ENCODE data around the gene MEGF10.

Gene MEGF10

GRCh38 chr5:127375544-127376091 is 85.0 kb downstream of the MEGF10 start:
- DNase-seq = no peak

DNA sequence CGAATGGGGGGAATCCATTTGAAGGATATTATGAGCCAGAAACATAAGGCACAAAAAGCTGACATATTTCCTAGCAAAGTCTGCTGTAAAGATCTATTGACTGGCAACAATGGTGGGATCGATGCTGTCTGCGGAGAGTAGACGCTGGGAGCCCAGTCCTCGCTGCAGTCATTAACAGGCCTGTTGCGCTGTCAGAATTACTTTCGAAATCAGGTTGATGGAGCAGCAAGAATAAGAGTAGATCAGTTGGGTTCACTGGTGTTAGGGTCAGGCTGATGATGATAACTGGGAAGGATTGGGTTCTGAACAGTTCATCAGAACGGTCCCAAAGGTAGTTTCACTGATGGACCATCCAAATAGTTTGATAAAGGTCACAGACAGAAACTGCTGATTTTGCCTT is 87.1 kb downstream of the MEGF10 start:
- DNase-seq = no peak

- DNase-seq = no peak
Measured at GRCh38 chr5:127385936-127386335, 95.3 kb downstream of the MEGF10 start.

DNA sequence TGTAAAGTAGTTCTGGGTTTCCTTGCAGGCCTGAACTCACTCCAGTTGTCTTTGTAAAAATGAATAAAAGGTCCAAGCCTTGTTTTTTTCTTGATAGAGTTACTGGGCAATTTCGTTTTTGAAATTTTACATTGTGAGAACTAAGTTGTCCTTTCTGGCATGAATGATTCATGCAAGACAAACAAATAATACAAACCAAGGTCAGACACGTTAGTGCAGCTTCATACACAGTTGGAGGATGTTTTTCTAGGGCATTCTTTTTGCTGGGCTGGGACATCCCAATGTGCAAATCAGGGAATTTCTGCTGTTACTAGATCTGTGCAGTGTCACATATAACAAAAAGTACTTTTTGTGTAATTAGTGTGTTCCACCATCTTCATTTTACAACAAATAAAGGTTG is 96.0 kb downstream of the MEGF10 start:
- DNase-seq = no peak

DNA sequence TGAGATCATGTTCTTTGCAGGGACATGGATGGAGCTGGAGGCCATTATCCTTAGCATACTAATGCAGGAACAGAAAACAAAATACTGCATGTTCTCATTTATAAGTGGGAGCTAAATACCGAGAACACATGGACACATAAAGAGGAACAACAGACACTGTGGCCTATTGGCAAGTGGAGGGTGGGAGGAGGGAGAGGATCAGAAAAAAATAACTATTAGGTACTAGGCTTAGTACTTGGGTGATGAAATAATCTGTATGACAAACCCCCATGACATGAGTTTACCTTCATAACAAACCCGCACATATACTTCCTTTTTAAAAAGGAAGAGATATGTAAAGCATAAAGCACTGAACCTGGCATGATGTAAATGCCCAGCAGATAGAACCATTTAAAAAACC is 99.0 kb downstream of the MEGF10 start:
- no peak for DNase-seq

DNA sequence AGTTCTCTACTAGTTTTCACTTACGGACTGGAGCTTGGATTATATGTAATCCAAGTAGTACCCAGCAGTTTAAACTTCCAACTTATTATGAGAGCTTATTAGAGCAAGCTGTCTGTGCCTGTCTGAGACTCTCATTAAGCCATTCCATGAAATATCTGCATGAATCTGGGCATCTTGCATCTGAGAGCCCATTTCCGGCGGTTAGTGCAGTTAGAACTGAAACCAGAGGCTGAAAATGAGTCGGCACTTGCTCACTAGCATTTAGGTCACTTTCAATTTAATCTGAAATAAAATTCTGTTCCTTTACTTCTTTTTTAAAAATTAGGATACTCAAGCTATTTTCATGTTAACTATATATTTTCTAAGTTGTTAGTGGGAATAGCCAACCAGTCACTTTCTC is 102.2 kb downstream of the MEGF10 start:
- no peak for DNase-seq

DNA sequence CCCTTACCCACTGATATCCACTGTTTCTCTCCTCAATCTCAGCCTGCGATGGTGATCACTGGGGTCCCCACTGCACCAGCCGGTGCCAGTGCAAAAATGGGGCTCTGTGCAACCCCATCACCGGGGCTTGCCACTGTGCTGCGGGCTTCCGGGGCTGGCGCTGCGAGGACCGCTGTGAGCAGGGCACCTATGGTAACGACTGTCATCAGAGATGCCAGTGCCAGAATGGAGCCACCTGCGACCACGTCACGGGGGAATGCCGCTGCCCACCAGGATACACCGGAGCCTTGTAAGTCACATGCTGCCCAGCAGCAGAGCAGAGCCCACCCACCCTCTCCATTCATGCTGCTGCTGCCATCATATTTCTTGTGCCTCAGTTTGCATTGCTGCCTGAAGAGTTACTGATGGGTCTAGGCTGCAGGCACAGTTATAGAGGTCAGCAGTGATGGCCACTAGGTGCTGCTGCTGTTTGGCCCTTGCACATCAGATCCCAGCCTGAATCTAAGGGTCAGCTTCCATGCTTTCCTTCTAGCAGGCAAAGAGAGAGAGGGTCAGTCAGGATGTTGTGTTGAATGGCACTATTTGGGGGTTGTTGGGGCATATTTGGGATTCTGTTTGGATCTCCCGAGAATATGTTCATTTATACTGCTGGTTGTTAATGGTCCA is 106.0 kb downstream of the MEGF10 start:
- no peak for DNase-seq

DNA sequence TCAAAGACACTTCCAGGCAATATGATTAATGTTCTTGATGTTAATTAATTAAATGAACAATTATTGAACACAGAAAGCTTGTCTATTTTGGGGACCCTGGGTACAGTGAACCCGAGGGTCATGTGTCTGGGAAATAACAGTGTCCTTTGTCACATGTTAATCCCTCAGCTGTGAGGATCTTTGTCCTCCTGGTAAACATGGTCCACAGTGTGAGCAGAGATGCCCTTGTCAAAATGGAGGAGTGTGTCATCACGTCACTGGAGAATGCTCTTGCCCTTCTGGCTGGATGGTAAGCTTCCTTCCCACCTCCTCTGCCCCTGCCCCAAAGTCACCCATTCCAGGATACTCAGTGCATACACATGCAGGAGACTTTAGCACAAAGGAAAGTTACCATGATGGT is 107.9 kb downstream of the MEGF10 start:
- no peak for DNase-seq

GRCh38 chr5:127399068-127399467 is 108.5 kb downstream of the MEGF10 start:
- no peak for DNase-seq

GRCh38 chr5:127400539-127400938 is 109.9 kb downstream of the MEGF10 start:
- DNase-seq = no peak

DNA sequence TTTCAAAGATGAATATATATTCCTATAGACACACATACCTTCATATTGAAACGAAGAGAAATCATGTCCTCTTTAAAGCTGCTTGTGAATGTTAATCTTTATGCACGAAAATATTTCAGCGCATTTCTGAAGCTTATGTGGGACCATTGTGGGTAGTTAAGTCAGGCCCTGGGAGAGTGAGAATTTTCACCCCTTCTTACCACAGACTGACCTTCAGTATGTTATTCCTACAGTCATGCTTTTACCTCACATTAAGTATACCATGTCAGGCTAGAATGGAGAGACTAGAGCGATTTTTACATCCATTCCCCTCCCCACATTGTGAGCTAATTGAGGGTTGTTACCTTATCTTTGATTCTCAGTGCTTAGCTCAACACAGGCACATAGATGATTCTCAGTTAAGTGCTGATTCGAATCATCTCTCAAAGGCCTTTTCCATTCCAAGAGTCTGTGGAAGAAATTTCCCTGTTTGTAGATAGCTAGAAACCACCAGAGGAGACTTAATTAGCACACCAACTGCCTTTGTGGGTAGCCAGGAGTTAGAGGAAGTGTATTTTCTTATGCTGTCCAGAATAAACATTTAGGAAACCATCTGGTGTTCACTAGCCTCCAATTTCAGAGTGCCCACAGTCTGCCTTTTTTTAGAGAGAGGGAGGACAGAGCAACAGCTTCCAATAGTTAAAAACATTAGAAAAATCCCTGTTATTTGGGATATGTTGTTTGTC is 110.5 kb downstream of the MEGF10 start:
- DNase-seq = no peak

- no peak for DNase-seq
Measured at GRCh38 chr5:127402361-127402760, 111.8 kb downstream of the MEGF10 start.

DNA sequence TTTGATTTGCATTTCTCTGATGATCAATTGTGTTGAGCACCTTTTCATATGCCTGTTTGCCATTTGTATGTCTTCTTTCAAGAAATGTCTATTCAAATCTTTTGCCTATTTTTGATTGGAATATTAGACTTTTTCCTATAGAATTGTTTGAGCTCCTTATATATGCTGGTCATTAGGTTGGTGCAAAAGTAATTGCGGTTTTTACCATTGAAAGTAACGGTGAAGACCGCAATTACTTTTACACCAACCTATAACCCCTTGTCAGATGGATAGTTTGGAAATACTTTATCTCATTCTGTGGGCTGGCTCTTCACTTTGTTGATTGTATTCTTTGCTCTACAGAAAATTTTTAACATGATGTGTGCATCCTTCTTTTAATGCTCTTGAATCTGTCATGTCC is 113.6 kb downstream of the MEGF10 start:
- no peak for DNase-seq

GRCh38 chr5:127406326-127407121 is 115.9 kb downstream of the MEGF10 start:
- DNase-seq = no peak

DNA sequence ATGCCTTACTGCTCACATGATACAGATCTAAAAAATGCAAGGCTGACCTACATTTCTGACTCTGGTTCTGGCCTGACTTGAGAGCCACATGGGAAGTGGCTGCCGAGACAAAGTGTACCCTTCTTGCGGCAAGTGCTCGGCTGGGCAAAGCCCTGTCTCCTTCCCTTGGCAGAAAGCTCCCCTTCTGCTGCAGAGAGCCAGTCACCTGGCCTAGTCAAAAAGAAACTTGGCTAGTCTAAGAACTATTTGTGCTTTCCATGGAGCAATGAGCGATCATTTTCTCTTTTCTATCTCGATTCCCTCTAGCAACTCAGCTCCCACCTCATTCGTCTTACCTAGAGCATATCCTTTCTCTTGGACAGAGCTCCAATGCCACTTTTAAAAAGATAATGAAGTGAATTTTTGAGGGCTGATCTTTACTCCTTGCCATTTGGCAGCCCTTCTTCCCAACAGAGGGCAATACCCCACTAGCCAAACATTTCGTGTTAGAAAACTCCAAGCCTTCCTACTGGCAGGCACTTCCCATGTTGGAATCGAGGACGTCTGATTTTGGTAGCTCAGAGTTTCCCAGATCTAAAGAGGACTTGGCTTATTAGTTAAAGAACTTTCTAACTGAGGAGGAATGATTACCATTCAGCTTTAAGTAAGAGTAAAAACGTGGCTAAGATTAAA is 118.8 kb downstream of the MEGF10 start:
- no peak for DNase-seq

DNA sequence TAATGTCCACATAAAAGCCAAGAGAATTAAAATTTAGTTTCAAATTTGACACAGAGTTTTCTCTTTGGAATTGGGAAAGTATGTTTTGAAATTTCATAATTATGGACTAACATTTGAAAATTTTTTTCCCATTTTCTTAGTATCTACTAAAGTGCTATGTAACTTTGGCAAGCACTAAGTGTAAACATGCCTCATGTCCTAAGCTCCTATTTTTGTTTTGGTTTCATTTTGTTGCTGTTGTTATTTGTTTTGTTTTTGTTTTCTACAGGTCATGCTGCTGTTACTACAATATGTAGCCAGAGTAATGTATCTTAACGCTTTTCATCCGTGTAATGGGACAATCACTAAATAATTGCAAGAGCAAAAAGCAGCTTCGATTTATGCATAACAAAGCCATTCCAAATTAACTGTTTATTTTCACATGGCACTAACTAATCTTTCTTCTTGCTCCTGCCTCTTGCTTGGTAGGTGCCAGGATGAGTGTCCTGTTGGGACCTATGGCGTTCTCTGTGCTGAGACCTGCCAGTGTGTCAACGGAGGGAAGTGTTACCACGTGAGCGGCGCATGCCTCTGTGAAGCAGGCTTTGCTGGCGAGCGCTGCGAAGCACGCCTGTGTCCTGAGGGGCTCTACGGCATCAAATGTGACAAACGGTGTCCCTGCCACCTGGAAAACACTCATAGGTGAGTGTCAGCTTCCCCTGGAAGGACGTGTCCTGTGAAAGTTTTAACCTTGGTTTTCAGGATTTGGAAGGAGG is 119.5 kb downstream of the MEGF10 start:
- DNase-seq = no peak

GRCh38 chr5:127410959-127411358 is 120.4 kb downstream of the MEGF10 start:
- DNase-seq = no peak

DNA sequence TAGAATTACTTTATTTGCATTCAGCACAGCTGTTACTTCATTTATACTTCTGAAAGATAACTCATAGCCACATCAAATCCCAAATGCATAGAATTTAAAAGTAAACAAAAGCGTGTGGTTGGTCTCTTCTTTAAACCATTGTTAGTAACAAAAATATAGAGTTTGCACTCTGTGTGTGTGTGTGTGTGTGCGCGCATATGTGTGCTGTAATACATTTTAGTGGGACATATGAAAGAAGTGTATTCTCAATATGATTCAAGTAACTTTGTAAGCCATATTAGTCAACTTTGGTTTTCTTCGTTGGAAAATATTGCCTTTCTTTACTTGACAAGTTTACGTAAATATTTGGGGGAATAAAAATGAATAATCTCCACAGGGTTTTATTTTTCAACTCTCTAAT is 120.8 kb downstream of the MEGF10 start:
- no peak for DNase-seq

- DNase-seq = no peak
Measured at GRCh38 chr5:127412698-127413097, 122.1 kb downstream of the MEGF10 start.

DNA sequence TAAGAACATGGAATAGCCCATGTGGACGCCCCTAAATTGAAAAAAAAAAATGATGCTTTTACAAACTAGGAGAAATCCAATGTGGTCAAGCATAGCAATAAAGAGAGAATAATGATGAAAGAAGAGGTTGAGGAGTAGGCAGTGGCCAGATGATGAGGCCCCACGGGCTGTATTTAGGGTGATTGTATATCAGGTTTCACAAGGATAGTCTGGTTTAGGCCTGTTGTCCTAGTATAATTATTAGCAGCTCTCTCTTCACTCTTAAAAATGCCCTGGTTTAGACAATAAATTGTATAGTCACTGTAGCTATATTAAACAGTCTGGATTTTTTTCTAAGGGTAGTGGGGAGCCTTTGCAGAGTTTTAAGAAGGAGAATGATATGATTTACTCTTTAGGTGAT is 124.4 kb downstream of the MEGF10 start:
- no peak for DNase-seq

GRCh38 chr5:127416906-127417305 is 126.3 kb downstream of the MEGF10 start:
- DNase-seq = no peak

DNA sequence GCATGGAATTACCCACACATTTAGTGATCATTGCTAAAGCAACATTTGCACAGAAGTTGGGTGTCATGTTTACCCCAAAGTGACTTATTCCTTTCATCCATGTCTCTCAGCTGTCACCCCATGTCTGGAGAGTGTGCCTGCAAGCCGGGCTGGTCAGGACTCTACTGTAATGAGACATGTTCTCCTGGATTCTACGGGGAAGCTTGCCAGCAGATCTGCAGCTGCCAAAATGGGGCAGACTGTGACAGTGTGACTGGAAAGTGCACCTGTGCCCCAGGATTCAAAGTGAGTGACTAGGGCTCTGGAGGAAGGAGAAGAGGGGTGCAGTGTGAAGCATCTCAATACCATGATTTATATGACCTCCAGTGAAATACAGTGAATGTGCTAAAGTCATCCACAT is 126.9 kb downstream of the MEGF10 start:
- DNase-seq = no peak
